Keratinocyte (primary cell): ENCODE results near the gene MYO16.

Experiments used
- CTCF ChIP-seq, 3 experiments: IDR thresholded peaks in 1 of 3; conservative IDR thresholded peaks in 1 of 3; optimal IDR thresholded peaks in 1 of 3; 2 replicates in 2 of 3; 3 replicates in 1 of 3; pipeline versions ENCODE3 to v1.5.1; 2011; ENCODE audit warnings: low read length in 3 of 3, mild to moderate bottlenecking in 3 of 3, moderate library complexity in 2 of 3, control low read depth in 1 of 3, inconsistent platforms in 1 of 3; ENCODE audit not compliant: insufficient read depth in 2 of 3; ENCODE audit errors: extremely low read depth in 1 of 3
- EZH2 ChIP-seq: IDR thresholded peaks from one replicate; pipeline ENCODE4 v1.6.1; 2012; ENCODE audit warnings: inconsistent platforms, mild to moderate bottlenecking, low read length, moderate library complexity

DNA sequence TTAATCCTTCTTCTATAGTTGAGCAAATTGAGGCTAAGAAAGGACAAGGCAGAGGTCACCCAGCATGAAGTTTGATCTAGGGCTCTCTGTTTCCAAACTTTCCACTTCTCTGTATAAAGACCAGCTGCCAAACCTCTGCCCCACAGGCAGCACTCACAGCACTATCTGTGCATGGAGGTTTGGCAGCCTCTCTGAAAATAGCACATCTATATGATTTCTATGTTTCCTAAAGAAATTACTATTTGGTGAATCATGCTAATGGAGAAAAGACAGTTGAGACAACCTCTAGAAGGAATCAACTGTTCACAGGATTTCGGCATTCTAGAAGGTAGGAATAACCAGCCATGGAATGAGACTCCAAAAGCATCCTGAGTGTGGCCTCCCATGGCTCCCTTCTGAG lies 602.5 kb downstream of the MYO16 start:
- TF ChIP-seq CTCF (optimal IDR thresholded peaks at IDR 0.05 in 1 of 3, IDR thresholded peaks at IDR 0.05 in 1 of 3, conservative IDR thresholded peaks at IDR 0.05 in 1 of 3; ENCODE audit: extremely low read depth in 1 of 3, insufficient read depth in 2 of 3, low read length in 3 of 3), result no peak
- TF ChIP-seq EZH2, result no peak
